HG02885 (cell line): ENCODE results near the gene PRICKLE2.

Source experiments
- ATAC-seq: cut with Tn5 transposase; IDR thresholded peaks from one replicate; pipeline ENCODE4 v1.9.1; 2021; ENCODE audit warnings: mild to moderate bottlenecking; ENCODE audit not compliant: unreplicated experiment, poor library complexity

Gene PRICKLE2

GRCh38 chr3:64163019-64163754 is 62.1 kb downstream of the PRICKLE2 start:
- peak; percentile 45 for ATAC-seq

GRCh38 chr3:64161481-64161952 is 63.7 kb downstream of the PRICKLE2 start:
- ATAC-seq, result peak; percentile 25

- ATAC-seq, result no peak
These were observed 65.1 kb downstream of the PRICKLE2 start for GRCh38 chr3:64160000-64160695.

DNA sequence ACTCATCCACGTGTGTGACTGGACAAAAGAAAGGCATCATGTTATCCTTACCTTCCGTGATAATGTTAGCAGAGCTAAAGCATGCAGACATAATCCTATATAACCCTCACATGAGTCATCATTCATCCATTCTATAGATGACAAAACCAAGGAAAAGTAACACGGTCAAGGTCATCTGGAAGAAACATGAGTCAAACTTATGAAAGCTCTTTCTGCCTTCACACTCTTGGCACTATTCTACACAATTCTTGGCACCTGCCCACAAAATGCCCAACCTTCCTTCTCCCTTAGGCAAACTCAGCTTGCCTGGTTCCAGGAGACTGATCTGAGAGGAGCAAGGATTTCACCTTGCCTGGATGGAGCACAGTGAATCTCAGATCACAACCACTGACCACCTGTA is 66.9 kb downstream of the PRICKLE2 start:
- ATAC-seq, result no peak

- ATAC-seq, result no peak
These were observed 67.9 kb downstream of the PRICKLE2 start for GRCh38 chr3:64157150-64158035.

GRCh38 chr3:64155328-64155727 is 69.9 kb downstream of the PRICKLE2 start:
- ATAC-seq, result no peak

DNA sequence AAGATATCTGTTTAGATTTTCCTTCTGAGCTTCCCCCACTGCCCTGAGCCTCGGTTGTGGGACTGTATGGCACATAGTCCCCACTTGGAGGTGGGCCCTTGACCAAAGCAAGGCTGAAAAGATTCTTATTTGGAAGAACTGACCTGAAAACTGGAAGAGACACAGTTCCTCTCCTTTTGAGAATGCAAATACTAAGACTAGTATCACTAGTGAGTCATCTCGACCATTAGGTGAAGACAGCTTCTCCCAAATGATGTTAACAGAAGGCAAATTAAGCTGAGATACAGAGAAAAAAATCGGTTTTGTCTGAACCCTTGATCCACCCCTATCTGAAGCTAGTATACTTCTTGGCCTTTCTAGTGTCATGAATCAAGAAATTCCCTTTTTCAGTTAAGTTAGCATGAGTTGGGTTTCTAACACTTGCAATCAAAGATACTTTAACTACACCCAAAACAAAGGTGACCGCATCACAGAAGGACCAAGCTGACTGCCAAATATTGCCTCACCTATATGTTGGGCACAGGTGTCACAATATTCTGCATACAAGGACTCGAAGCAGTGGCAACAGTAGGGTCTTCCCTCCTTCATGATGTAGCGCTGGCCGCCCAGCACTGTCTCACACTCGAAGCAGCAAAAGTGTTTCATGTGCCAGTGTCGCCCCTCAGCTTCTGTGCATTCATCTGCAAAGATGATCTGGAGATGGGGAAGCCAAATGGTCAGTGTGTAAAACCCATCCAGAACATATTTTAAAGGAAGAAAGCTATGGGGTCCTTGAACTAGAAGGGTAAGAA is 72.4 kb downstream of the PRICKLE2 start:
- no peak for ATAC-seq

- no peak for ATAC-seq
These were observed 73.2 kb downstream of the PRICKLE2 start for GRCh38 chr3:64152086-64152485.

DNA sequence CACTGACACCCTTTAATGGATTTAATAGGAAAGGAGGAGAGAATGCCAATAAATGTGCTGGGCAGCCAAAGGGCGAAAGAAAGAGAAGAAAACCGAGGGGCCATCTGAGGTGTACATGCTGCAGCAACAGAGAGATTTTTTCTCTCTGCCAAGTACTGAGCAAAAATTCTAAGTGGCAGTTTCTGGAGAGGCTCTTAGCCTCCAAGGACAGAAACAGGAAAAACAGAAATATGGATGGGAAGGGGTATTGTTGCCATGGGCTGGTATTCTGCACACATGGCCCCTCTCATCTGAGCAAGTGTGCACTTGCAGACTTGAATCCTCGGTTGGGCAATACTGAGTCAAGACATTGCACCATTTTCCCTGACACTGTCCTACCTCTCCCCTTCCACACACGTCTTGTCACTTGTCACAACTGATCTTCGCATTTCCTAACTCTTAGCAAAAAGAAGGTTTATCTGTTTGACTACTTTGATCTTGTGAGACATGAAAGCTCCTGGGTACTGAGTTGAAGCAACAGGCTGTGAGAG is 73.9 kb downstream of the PRICKLE2 start:
- ATAC-seq, result no peak

GRCh38 chr3:64150623-64151207 is 74.6 kb downstream of the PRICKLE2 start:
- no peak for ATAC-seq

- ATAC-seq, result no peak
These were observed 75.4 kb downstream of the PRICKLE2 start for GRCh38 chr3:64149886-64150285.

- no peak for ATAC-seq
These were observed 76.2 kb downstream of the PRICKLE2 start for GRCh38 chr3:64148955-64149653.

DNA sequence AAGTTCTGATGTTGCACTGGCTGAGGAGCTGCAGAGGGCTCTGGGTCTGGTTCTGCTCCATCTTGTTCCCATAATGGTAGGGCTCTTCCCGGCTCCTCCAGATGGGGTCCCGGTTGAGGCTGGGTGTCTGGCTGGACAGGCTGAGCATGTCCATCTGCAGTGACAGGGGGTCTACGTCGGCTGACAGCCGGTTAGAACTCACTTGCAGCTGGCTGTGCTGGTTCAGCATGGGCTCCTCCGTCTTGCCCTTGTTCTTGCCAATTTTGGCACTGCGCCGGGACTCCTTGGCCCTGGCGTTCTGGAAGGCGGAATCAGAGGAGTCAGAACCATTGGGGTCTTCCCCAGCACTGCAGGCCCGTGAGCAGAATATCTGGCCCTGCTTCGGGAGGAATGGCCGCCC is 78.1 kb downstream of the PRICKLE2 start:
- ATAC-seq, result no peak

DNA sequence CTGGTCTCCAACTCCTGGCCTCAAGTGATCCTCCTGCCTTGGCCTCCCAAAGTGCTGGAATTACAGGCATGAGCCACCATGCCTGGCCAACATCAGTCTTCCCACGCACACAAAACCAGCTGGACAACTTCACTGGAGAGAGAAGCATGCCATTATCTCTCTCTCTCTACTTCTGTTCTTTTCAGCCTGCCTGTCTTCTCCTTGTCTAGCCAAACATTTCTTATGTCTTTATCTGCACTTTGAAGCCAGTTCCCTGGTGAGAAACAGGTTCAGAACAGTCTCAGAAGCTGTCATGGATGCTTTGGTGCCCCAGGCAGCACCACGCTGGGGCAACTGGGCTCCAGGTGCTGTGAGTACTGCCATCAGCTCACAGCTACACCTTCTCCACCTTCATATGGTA is 79.8 kb downstream of the PRICKLE2 start:
- ATAC-seq, result no peak

DNA sequence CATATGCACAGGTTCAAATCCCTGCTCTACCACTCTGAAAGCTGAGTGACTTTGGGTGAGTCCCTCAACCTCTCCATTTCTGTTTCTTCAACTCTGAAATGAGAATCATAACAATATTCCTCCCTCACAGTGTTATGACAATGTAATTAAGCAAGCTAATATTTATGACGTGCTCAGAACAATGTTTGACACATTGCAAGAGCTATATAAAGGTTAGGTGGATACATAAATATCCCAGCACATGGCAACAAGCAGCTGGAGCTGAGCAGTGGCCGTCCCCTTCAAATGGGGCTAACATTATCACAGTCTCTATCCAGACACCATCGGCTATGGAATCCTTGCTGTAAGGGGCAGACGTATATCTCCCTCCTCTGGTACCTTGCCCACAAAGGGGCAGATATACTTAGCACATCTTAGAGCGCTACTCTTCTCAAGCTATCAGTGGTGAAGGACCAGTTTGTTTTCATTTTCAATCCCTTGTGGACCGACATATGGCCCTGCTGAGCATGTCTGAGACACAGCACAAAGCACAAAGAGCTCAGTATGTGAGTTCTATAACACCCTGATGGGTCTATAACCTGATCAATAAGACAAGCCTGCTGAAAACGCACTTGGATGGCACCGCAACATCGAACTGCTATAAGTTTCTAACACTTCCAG is 80.9 kb downstream of the PRICKLE2 start:
- ATAC-seq, result no peak

GRCh38 chr3:64143409-64144130 is 81.7 kb downstream of the PRICKLE2 start:
- no peak for ATAC-seq

GRCh38 chr3:64141476-64141875 is 83.8 kb downstream of the PRICKLE2 start:
- no peak for ATAC-seq

GRCh38 chr3:64140651-64141050 is 84.6 kb downstream of the PRICKLE2 start:
- ATAC-seq, result no peak
